PC-9 (cell line): ENCODE data around the gene HSCB. TPM values are rescaled to one million over a fixed set of nuclear protein-coding genes. Genes with fewer than 3 reads are reported as not detected.
A peak's percentile ranks its signal among the peaks of the same experiment; 100 is the strongest.

Experiments
- BruUV-seq: library from RNA; stranded (reverse); fragments of 400-500 nt; replicated peaks from 2 replicates; lab custom pipeline; 2021; lab: Mats Ljungman, UMichigan
- CTCF ChIA-PET: fragments of 300-600 bp; sonication (Branson Sonifier 250); formaldehyde crosslinking; loops from one replicate; lab custom pipeline; 2022; ENCODE audit warnings: antibody characterized with exemption; lab: Charles Lee
- POLR2A ChIA-PET: fragments of 300-600 bp; sonication (Branson Sonifier 250); formaldehyde crosslinking; loops from one replicate; lab custom pipeline; 2022; ENCODE audit warnings: antibody characterized with exemption; ENCODE audit not compliant: unreplicated experiment; lab: Charles Lee
- DNase-seq, 2 experiments: peaks; one replicate each; pipeline versions ENCODE4 v3.0.0 to v3.0.0-alpha.2; 2015 to 2022; ENCODE audit warnings: mixed read lengths in 1 of 2
- H2AFZ ChIP-seq: fragments of 200-600 bp; sonication (generic); 2 replicates; pipeline ENCODE4 v1.8.1; 2017; ENCODE audit warnings: antibody characterized with exemption
- H3F3A ChIP-seq: fragments of 200-600 bp; sonication (generic); 2 replicates; pipeline ENCODE4 v1.8.1; 2017; ENCODE audit warnings: antibody characterized with exemption, mild to moderate bottlenecking, low read depth; ENCODE audit not compliant: insufficient read depth
- H3K27ac ChIP-seq: fragments of 200-600 bp; sonication (generic); 2 replicates; pipeline ENCODE4 v1.6.1; 2016; ENCODE audit warnings: mixed run types
- H3K27me3 ChIP-seq: fragments of 200-600 bp; sonication (generic); 2 replicates; pipeline ENCODE4 v1.6.1; 2016; ENCODE audit warnings: low read depth, mixed run types; ENCODE audit not compliant: insufficient read depth
- H3K36me3 ChIP-seq: fragments of 200-600 bp; sonication (generic); 2 replicates; pipeline ENCODE4 v1.6.1; 2016; ENCODE audit warnings: low read depth, mixed run types
- H3K4me1 ChIP-seq: fragments of 200-600 bp; sonication (generic); replicated peaks from 2 replicates; pipeline ENCODE4 v1.6.1; 2016; ENCODE audit warnings: mixed run types; ENCODE audit not compliant: insufficient read depth
- H3K4me2 ChIP-seq: fragments of 200-600 bp; sonication (generic); 2 replicates; pipeline ENCODE4 v1.6.1; 2017; ENCODE audit warnings: mixed run types
- H3K4me3 ChIP-seq: fragments of 200-600 bp; sonication (generic); 2 replicates; pipeline ENCODE4 v1.6.1; 2016; ENCODE audit warnings: mixed run types
- H3K79me2 ChIP-seq: fragments of 200-600 bp; sonication (generic); 2 replicates; pipeline ENCODE4 v1.6.1; 2017; ENCODE audit warnings: low read depth, mixed run types
- H3K9me2 ChIP-seq: fragments of 200-600 bp; sonication (generic); 2 replicates; pipeline ENCODE4 v1.8.1; 2017; ENCODE audit warnings: mild to moderate bottlenecking; ENCODE audit not compliant: insufficient read depth
- H3K9me3 ChIP-seq: fragments of 200-600 bp; sonication (generic); 2 replicates; pipeline ENCODE4 v1.8.1; 2016; ENCODE audit warnings: low read depth; ENCODE audit not compliant: insufficient read depth
- H4K20me1 ChIP-seq: fragments of 200-600 bp; sonication (generic); 2 replicates; pipeline ENCODE4 v1.8.1; 2017; ENCODE audit not compliant: insufficient read depth
- CTCF ChIP-seq: fragments of 200-600 bp; sonication (generic); conservative IDR thresholded peaks from 2 replicates; pipeline ENCODE4 v1.6.1; 2017; ENCODE audit warnings: mixed run types, antibody characterized with exemption, mild to moderate bottlenecking, moderate library complexity
- EZH2 ChIP-seq: fragments of 200-600 bp; sonication (generic); IDR thresholded peaks from 2 replicates; pipeline ENCODE4 v1.8.0; 2017; ENCODE audit warnings: antibody characterized with exemption, low read depth
- intact Hi-C: fragments of 100-400 bp; cut with micrococcal nuclease; formaldehyde crosslinking; loops from one replicate; pipeline ENCODE4 v1.10.0; 2022; ENCODE audit not compliant: unreplicated experiment
- total RNA-seq: library from RNA; stranded (reverse); gene quantifications from 2 replicates; pipeline ENCODE4 v1.2.3, GENCODE V29; 2021

The HSCB gene
- total RNA-seq, 1 experiment from 2014 or later: 8.3 TPM

GRCh38 chr22:28710576-28711191 lies 31.2 kb upstream of the HSCB start:
- Histone ChIP-seq H3K36me3 (peaks cover 7% of the 10 kb centered on the region; the same call in 1 of the 2 replicates), H3K4me3 (no peak overlapping the region), H2AFZ (no peak overlapping the region), H3K9me3 (no peaks in the 10 kb centered on the region), H3K27me3 (no peaks in the 10 kb centered on the region), H3F3A (peaks cover 28% of the 10 kb centered on the region), H4K20me1 (no peaks in the 10 kb centered on the region), H3K4me2 (peak overlapping the region; percentile 38), H3K4me1 (peaks cover 24% of the 10 kb centered on the region), H3K9me2 (no peaks in the 10 kb centered on the region), H3K27ac (peak overlapping the region; percentile 56), H3K79me2 (no peaks in the 10 kb centered on the region)
- CTCF ChIA-PET: no interaction called here
- DNase-seq: peak; percentile 2 to 74
- BruUV-seq: no TSS peak
- intact Hi-C loops: no loop called here
- TF ChIP-seq CTCF (no peak), EZH2 (no peak)
- POLR2A ChIA-PET: interaction anchor here (0.7 kb wide), 1 partner anchor 817 kb away, joined by 4 read pairs; no protein-coding TSS in a partner anchor

- CTCF ChIA-PET: no interaction called here
- H4K20me1 ChIP-seq: no peaks in the 10 kb centered on the region
- peaks cover 28% of the 10 kb centered on the region for H3F3A ChIP-seq
- 0 out of 2 replicates have a peak overlapping the region, but pooled peaks have one; percentile 56 for H3K27ac ChIP-seq
- no peak overlapping the region for H2AFZ ChIP-seq
- no peak for DNase-seq
- H3K9me3 ChIP-seq: no peaks in the 10 kb centered on the region
- H3K4me2 ChIP-seq: no peak overlapping the region
- H3K27me3 ChIP-seq: no peaks in the 10 kb centered on the region
- peaks cover 24% of the 10 kb centered on the region for H3K4me1 ChIP-seq
- POLR2A ChIA-PET: no interaction called here
- H3K36me3 ChIP-seq: peaks cover 7% of the 10 kb centered on the region; the same call in 1 of the 2 replicates
- intact Hi-C loops: no loop called here
- no peaks in the 10 kb centered on the region for H3K79me2 ChIP-seq
- BruUV-seq: no TSS peak
- no peaks in the 10 kb centered on the region for H3K9me2 ChIP-seq
- H3K4me3 ChIP-seq: no peak overlapping the region
- no peak for TF ChIP-seq EZH2
- no peak for TF ChIP-seq CTCF
Observed at GRCh38 chr22:28711341-28711740, 30.5 kb upstream of the HSCB start.

GRCh38 chr22:28711820-28712777 lies 29.7 kb upstream of the HSCB start:
- no peak overlapping the region for H3K4me2 ChIP-seq
- DNase-seq: peak in 1 of 2 experiments; percentile 78
- H3K9me2 ChIP-seq: no peaks in the 10 kb centered on the region
- H3K79me2 ChIP-seq: no peaks in the 10 kb centered on the region
- H2AFZ ChIP-seq: no peak overlapping the region
- H3F3A ChIP-seq: peaks cover 28% of the 10 kb centered on the region
- H3K9me3 ChIP-seq: no peaks in the 10 kb centered on the region
- H4K20me1 ChIP-seq: no peaks in the 10 kb centered on the region
- peaks cover 24% of the 10 kb centered on the region for H3K4me1 ChIP-seq
- H3K27me3 ChIP-seq: no peaks in the 10 kb centered on the region
- peak overlapping the region; percentile 28; the same call in 1 of the 2 replicates for H3K27ac ChIP-seq
- intact Hi-C loops: no loop called here
- BruUV-seq: no TSS peak
- H3K4me3 ChIP-seq: no peak overlapping the region
- ChIA-PET POLR2A (no interaction called here), CTCF (no interaction called here)
- peaks cover 7% of the 10 kb centered on the region; the same call in 1 of the 2 replicates for H3K36me3 ChIP-seq
- TF ChIP-seq EZH2: no peak
- TF ChIP-seq CTCF: no peak
